HepG2 (cell line): Measurements from ENCODE around the gene ARAP1. TPM values are rescaled to one million over a fixed set of nuclear protein-coding genes. Genes with fewer than 3 reads are reported as not detected.

Source experiments
- AHR ChIP-seq: IDR thresholded peaks from 2 replicates; pipeline ENCODE4 v1.6.1; 2018; ENCODE audit warnings: missing genetic modification reagents, missing compliant biosample characterization
- ATF7 ChIP-seq, 2 experiments: fragments of 450-650 bp in 1 of 2; sonication (generic) in 1 of 2; formaldehyde crosslinking in 1 of 2; IDR thresholded peaks; 2 replicates each; pipeline versions ENCODE4 v1.4.0 to v1.6.1; 2016 to 2020; ENCODE audit warnings: antibody characterized with exemption in 1 of 2, mild to moderate bottlenecking in 1 of 2, missing genetic modification reagents in 1 of 2
- CBX2 ChIP-seq, 2 experiments: fragments of 200-600 bp in 1 of 2; sonication (generic); formaldehyde crosslinking in 1 of 2; IDR thresholded peaks; 2 replicates each; pipeline versions ENCODE4 v1.7.0 to v1.8.1; 2018 to 2022; ENCODE audit warnings: low read depth in 2 of 2, low read length in 1 of 2, mild to moderate bottlenecking in 1 of 2, missing genetic modification reagents in 1 of 2
- CHD2 ChIP-seq: IDR thresholded peaks from 2 replicates; pipeline ENCODE4 v1.6.1; 2011; ENCODE audit warnings: low read depth, low read length, improper control_type of control experiment
- ELF1 ChIP-seq: sonication (generic); formaldehyde crosslinking; IDR thresholded peaks from 2 replicates; pipeline ENCODE4 v1.4.0; 2020; ENCODE audit warnings: missing genetic modification reagents
- FOXK1 ChIP-seq: sonication (generic); formaldehyde crosslinking; IDR thresholded peaks from 2 replicates; pipeline ENCODE4 v1.4.0; 2020; ENCODE audit warnings: low read depth, missing genetic modification reagents, borderline replicate concordance
- GMEB1 ChIP-seq: sonication (generic); formaldehyde crosslinking; IDR thresholded peaks from 2 replicates; pipeline ENCODE4 v1.5.1; 2020; ENCODE audit warnings: missing genetic modification reagents, mild to moderate bottlenecking, borderline replicate concordance
- HNRNPUL1 ChIP-seq: fragments of 200-400 bp; formaldehyde crosslinking; IDR thresholded peaks from 2 replicates; pipeline ENCODE4 v1.6.1; 2017; ENCODE audit warnings: low read depth, mild to moderate bottlenecking, low read length, moderate library complexity
- KMT2B ChIP-seq: IDR thresholded peaks from 2 replicates; pipeline ENCODE4 v1.6.1; 2016; ENCODE audit warnings: missing genetic modification reagents, missing compliant biosample characterization
- NBN ChIP-seq: fragments of 450-650 bp; conservative IDR thresholded peaks from 2 replicates; pipeline ENCODE4 v1.6.1; 2017
- NCOA5 ChIP-seq: sonication (generic); formaldehyde crosslinking; IDR thresholded peaks from 2 replicates; pipeline ENCODE4 v1.4.0; 2020; ENCODE audit warnings: missing genetic modification reagents
- PITX1 ChIP-seq: sonication (generic); formaldehyde crosslinking; IDR thresholded peaks from 2 replicates; pipeline ENCODE4 v1.5.1; 2020; ENCODE audit warnings: mild to moderate bottlenecking, missing genetic modification reagents
- PTBP1 ChIP-seq: fragments of 200-400 bp; formaldehyde crosslinking; IDR thresholded peaks from 2 replicates; pipeline ENCODE4 v1.6.1; 2018; ENCODE audit warnings: low read length, low read depth; ENCODE audit not compliant: poor library complexity, severe bottlenecking
- SPEN ChIP-seq: sonication (generic); formaldehyde crosslinking; IDR thresholded peaks from 2 replicates; pipeline ENCODE4 v1.5.1; 2020; ENCODE audit warnings: low read depth, mild to moderate bottlenecking, missing genetic modification reagents
- XRCC5 ChIP-seq: fragments of 200-400 bp; formaldehyde crosslinking; optimal IDR thresholded peaks from 2 replicates; pipeline ENCODE3; 2017; ENCODE audit warnings: mild to moderate bottlenecking, low read length
- ZC3H4 ChIP-seq: sonication (generic); formaldehyde crosslinking; IDR thresholded peaks from 2 replicates; pipeline ENCODE4 v1.4.0; 2020; ENCODE audit warnings: missing genetic modification reagents, borderline replicate concordance
- ZNF18 ChIP-seq: sonication (generic); formaldehyde crosslinking; IDR thresholded peaks from 2 replicates; pipeline ENCODE4 v1.8.0; 2022; ENCODE audit warnings: mild to moderate bottlenecking, missing genetic modification reagents; ENCODE audit not compliant: insufficient replicate concordance
- ZNF580 ChIP-seq: IDR thresholded peaks from 2 replicates; pipeline ENCODE4 v1.6.1; 2016; ENCODE audit warnings: low read depth, borderline replicate concordance
- ZNF770 ChIP-seq: sonication (generic); formaldehyde crosslinking; IDR thresholded peaks from 2 replicates; pipeline ENCODE4 v1.5.0; 2020; ENCODE audit warnings: mild to moderate bottlenecking, missing genetic modification reagents
- ZNF83 ChIP-seq: sonication (generic); formaldehyde crosslinking; IDR thresholded peaks from 2 replicates; pipeline ENCODE4 v1.4.0; 2020; ENCODE audit warnings: missing genetic modification reagents, mild to moderate bottlenecking, borderline replicate concordance
- polyA plus RNA-seq, 8 experiments: library from polyadenylated mRNA; depleted of rRNA in 3 of 8; stranded (reverse) in 7 of 8; unstranded in 1 of 8; fragments of >200 nt; fragmentation: Illumina TruSeq in 4 of 8; extraction: Trizol in 4 of 8; gene quantifications; 2 replicates each; pipeline versions ENCODE4 v1.2.1 to v1.2.3, GENCODE V29; 2011 to 2016; ENCODE audit warnings: low read depth in 4 of 8, missing spikeins in 1 of 8, mixed read lengths in 1 of 8; ENCODE audit not compliant: insufficient read depth in 1 of 8
- total RNA-seq, 5 experiments: library from RNA; depleted of rRNA; stranded (reverse); fragments of >200 nt; fragmentation: Illumina TruSeq; extraction: Trizol; gene quantifications; 2 replicates each; pipeline ENCODE4 v1.2.3, GENCODE V29; 2016; ENCODE audit warnings: low read depth in 1 of 5

ARAP1 gene
- total and polyA plus RNA-seq, 2 of the 13 experiments (the other 11 are each of a cell fraction or from before 2014, with no cell fraction given): 43.2 to 55.5 TPM

GRCh38 chr11:72782081-72782920 is 30.1 kb upstream of the ARAP1 start (continued):
- TF ChIP-seq ELF1 (CRISPR knock-in tag) (no peak), NCOA5 (CRISPR knock-in tag) (no peak), HNRNPUL1 (no peak), ZNF580 (CRISPR knock-in tag) (0 out of 2 replicates have a peak, but pooled peaks have one; percentile 30), ZNF770 (CRISPR knock-in tag) (peak; percentile 82), XRCC5 (peak; percentile 36), GMEB1 (peak; percentile 57; the same call in 1 of the 2 replicates), AHR (CRISPR knock-in tag) (no peak), KMT2B (CRISPR knock-in tag) (0 out of 2 replicates have a peak, but pooled peaks have one; percentile 22), CHD2 (no peak), PTBP1 (peak; percentile 38), FOXK1 (CRISPR knock-in tag) (no peak), CBX2 (IDR thresholded peaks at IDR 0.05; ENCODE audit: low read depth, low read length) (no peak), CBX2 (CRISPR knock-in tag; IDR thresholded peaks at IDR 0.05; ENCODE audit: low read depth) (no peak), ZNF83 (CRISPR knock-in tag) (no peak), SPEN (CRISPR knock-in tag) (peak; percentile 67; the same call in 1 of the 2 replicates), NBN (no peak), ATF7 (IDR thresholded peaks at IDR 0.05) (no peak), ATF7 (CRISPR knock-in tag; IDR thresholded peaks at IDR 0.05) (no peak), ZNF18 (CRISPR knock-in tag) (no peak), ZC3H4 (CRISPR knock-in tag) (0 out of 2 replicates have a peak, but pooled peaks have one; percentile 46), PITX1 (CRISPR knock-in tag) (peak; percentile 75)
